Activated T-cell treated with anti-CD3 and anti-CD28 coated beads for 24 hours (primary cell): ENCODE data around the gene ANXA6.
A peak's percentile ranks its signal among the peaks of the same experiment; 100 is the strongest.
"Not testable (repeated sequence)": the region's sequence is repeated elsewhere in the genome, so short reads cannot be mapped to it uniquely, and the experiment has no call there.

ENCODE experiments used
- DNase-seq: peaks from one replicate; pipeline ENCODE4 v3.0.0-alpha.2; 2020; ENCODE audit warnings: low read depth

The ANXA6 gene

DNA sequence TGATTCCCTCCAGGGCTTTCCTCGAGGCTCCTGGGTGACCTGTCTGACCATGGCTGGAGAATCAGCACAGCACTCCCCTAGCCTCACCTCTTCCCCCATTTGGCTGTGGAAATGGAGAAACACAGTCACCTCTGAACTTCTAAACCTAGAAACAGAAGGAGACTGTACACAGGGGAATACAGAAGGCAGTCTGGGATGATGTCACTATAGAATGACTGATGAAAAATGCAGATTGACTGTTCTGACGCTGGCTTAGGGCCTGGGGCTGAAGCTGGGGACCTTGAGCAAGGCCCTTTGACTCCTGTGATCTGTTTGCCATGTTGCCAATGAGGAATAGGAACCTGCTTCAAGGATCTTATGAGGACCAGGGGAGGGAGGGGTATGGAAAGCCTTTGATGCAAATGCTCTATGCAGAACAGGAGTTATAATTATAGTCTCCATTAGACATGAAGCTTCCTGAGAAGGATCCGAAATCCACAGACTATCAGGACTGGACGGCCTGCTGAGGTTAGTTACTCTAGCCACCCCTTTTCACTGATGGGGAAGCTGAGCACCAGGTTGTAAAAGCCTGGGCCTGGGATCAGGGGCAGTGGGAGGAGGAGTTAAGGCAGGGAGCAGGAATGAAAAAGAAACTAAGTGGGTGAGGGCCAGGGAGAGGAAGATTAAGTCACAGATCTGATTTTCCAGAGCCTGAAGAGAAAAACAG, 24.4 kb upstream of the ANXA6 start:
- no peak for DNase-seq

- DNase-seq: no peak
Measured at GRCh38 chr5:151180291-151180690, 22.7 kb upstream of the ANXA6 start.

DNA sequence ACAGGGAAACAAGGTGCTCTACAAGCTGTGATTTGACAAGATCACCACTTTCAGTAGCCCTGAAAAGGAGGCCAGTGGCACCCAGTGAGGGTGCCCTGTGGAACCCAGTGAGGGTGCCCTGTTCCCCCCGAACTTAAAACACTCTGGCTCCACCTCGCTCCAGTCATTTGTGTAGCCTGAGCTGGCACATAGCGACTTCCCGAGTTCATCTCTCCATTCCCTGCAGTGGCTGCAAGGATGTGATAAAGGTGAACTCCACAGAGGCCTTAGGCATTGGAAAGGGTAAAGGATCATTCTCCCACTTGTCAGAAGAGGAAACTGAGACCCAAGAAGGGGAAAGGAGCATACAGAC, 21.9 kb upstream of the ANXA6 start:
- DNase-seq: no peak

DNA sequence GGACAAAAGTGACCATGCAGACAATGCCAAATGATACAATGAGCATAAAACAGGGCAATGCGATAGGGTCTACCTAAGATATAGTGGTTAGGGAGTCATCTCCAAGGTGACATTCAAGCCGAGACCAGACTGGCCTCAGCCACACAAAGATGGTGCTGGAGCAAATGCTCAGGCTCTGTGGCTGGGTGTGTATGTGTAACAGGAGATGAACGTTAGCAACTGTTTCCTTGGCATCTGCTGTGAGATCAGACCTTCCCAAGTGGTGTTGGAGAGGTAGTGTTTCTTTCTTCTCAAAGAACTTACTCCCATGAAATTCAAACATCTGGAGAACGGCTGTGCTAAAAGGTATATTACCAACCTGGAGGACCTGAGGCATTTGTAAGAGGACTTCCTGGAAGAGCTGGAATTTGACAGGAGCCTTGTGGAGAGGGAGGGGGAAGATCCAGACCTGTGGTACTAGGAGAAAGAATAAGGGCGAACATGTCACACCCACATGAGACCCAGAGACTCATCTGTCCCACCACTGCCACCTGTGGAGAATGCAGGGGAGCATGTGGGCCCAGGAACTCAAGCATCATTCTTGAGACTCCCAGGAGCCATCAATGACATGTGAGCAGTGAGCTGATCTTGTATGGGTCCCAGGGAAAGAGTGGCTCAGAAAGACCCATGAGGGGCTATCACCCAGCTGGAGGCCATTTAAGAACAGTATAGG, 21.4 kb upstream of the ANXA6 start:
- DNase-seq: no peak

DNA sequence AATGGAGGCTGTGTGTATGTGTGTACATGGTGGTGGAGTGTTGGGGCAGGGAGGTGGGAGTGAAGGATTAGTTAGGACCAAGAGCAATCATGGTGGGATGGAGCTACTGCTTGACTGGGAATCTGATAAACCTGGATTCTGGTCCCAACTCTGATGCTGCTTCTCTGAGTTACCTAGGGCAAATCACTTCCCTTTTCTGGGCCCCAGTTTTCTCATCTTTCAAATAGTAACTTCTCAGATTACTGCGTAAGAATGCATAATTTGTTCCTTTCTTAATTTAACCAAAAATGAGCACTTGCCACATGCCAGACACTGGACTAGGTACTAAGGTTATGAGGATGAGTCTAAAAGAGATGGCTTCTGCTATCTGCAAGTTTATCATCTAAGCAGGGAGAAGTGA, 20.8 kb upstream of the ANXA6 start:
- no peak for DNase-seq

GRCh38 chr5:151176268-151176667, 18.7 kb upstream of the ANXA6 start:
- DNase-seq: not testable (repeated sequence)

DNA sequence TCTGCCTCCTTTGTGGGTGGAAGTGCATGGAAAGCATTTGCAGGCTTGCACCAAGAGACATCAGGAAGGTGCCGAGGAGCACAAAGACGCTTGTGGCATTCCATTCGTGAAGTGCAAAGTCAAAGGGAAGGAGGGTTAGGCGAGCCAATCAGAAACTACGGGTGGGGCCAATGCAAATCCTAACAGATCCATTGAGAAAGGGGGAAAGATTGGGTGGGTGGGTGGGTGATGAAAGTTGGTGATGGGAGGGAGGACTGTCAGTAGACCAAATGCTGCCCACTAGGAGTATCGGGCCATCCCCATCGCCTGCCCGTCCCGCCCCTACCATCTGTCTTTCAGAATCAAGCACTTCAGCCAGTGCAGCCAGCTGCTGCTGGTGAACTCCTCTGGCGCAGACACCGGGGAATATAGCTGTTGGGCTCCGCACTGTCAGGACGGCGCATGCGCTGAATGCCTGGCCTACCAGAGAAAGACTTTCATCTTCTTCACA, 17.1 kb upstream of the ANXA6 start:
- no peak for DNase-seq

GRCh38 chr5:151173711-151174611, 16.4 kb upstream of the ANXA6 start:
- DNase-seq: no peak

DNA sequence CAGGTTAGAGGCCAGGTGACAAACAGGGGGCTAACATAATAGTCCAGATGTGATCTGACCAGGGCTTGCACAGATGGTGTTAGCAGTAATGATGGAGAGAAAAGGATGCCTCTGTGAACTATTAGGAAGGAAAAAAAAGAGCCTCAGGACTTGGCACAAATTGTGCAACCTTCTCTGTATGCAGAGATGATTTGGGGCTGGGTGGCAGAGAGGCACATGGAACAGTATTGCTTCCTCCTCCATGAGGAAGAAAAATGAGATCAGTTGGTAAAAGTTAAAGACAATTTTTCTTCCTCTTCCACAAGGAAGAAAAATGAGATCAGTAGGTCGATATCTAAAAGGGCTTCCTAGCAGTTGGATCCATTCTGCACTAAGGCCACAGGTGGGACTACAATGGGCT, 13.9 kb upstream of the ANXA6 start:
- DNase-seq: no peak

- DNase-seq: no peak
Measured at GRCh38 chr5:151168602-151169344, 11.2 kb upstream of the ANXA6 start.

DNA sequence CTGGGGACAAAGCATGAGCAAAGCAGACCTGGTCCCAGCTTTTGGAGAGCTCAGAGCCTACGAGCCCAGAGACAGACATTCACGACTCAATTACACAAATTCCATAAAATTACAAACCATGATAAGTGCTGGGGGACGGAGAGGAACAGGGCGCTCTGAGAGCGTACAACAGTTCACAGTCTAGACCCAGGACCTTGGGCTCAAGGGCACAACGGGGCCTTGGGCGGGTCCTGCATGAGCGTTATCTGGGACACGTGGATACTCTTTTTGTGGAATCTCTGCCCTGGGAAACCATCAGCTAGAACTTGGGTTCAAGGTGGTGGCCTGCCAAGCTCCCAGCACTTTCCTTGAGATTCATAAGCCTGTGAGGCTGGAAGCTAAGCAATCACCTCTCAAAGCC, 9.4 kb upstream of the ANXA6 start:
- DNase-seq: no peak

- DNase-seq: peak; percentile 77
Measured at GRCh38 chr5:151164687-151165392, 7.3 kb upstream of the ANXA6 start.

GRCh38 chr5:151162776-151163175, 5.2 kb upstream of the ANXA6 start:
- no peak for DNase-seq

GRCh38 chr5:151159649-151160373, 2.2 kb upstream of the ANXA6 start:
- no peak for DNase-seq

DNA sequence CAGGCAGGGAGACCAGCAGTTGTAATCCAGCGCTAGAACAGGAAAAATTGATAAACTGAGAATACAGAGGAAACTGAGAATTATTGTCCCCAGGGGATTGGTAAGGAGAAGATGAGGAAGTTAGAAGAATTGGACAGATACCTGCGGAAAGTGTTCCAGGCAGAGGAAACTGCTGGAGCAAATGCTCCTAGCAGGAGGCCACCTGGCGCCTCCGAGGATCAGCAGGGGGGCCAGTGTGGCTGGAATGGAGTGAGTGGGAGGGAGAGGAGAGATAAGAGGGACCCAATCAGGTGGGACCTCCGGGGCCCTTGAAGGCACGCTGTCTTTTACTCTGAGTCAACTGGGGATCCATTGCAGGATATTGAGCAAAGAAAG, 695 bp upstream of the ANXA6 start:
- no peak for DNase-seq

- DNase-seq: no peak
Measured at GRCh38 chr5:151156507-151157420, 815 bp downstream of the ANXA6 start.

DNA sequence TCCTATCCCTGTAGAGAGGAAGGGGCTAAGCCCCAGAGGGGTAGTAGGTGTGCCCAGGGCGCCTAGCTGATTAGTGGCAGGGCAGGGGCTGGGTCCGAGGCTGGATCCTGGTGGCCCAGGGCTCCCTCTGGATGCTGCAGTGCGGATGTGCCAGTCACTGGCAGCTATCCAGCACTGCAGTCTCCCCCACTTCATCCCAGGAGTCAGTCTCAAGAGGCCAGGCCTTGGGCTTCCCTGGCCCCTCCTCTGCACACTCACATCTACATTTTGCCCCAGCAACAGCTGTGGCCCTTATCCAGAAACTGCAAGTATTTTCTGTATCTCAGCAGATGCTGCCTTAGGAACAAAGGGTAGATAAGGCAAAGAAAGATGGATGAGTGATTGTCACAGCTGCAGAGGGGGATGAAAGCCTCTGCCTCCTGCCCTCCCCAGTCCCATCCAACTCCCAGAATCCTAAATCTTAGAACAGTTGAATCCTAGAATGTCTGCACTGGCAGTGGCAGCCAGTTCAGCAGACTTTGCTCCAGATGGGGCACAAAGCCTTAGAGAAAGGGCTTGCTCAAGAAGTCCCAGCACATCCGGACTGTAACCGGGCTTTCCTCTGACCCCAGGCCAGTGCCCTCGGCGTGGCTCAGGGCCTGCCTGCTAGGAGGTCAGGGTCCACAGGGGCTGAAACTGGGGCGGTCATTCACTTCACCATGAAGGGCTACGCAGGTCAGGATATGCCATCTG, 1.6 kb downstream of the ANXA6 start:
- DNase-seq: no peak

DNA sequence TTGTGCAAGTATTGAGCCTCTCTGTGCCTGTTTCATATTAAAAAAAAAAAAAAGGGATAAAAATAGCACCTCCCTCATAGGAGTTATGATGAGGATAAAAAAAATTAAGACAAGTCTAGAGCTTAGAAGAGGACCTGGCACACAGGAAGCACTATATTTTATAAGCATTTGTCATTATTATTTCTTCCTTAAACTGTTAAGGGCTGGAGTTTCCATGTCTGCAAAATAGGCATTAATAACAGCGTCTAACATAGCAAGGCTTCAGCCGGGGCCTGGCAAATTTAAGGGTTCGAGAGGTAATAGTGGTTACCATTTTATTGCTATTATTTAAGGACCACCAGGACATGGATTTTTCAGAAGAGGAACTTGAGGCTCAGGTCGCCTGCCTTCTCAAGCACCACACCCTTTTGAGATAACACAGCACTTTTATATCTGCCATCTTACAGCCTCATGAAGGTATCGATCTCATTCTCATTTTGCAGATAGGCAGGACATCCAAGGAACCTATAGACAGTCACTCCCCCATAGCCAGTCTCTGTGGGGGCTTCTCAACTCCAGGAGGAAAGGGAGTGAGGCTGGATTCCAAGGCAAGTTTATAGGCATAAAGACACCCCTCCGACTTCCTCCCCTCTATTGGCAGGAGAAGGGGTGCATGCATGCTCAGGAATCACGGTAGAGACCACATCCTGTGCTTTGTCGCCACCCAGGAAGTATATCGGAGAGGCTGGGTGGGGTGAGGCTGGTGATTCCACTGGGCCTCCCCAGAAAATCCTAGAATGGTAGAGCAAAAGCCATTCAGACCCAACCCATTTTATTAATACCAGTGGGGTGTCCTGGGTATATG, 2.4 kb downstream of the ANXA6 start:
- DNase-seq: peak; percentile 51
